ENCODE results near the gene FHAD1. TPM values are rescaled to one million over a fixed set of nuclear protein-coding genes. Genes with fewer than 3 reads are reported as not detected.

FHAD1 gene
- total RNA-seq, 4 donors from 2014 or later = 0.95 to 1.7 TPM; not detected in 2

DNA sequence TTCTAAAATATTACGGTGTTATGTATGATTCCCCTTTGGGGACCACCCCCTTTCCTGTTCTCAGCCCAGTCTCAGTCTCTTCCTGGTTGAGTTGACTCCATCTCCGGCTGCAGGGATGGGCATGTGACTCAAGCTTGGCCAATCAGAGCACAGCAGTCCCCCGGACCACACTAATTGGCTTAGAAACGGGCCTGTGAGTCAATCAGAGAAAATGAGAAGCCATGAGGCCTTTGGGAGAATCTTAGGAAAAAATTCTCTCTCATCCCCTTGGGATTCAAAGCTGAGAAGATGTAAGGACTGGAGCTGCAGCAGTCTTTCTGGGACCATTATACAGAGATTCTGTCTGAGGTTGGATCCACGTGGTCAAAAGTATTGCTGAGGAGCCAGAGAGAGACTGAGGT, 10.7 kb upstream of the FHAD1 start:
- Histone ChIP-seq H3K27ac (no peak overlapping the region), H3K4me1 (no peaks in the 10 kb centered on the region), H3K27me3 (no peaks in the 10 kb centered on the region), H3K4me3 (no peak overlapping the region), H3K9me3 (no peaks in the 10 kb centered on the region), H3K36me3 (no peaks in the 10 kb centered on the region)
- no peak for DNase-seq
- TF ChIP-seq POLR2A (IDR thresholded peaks at IDR 0.05) = no peak
- TF ChIP-seq, protein P1, sequence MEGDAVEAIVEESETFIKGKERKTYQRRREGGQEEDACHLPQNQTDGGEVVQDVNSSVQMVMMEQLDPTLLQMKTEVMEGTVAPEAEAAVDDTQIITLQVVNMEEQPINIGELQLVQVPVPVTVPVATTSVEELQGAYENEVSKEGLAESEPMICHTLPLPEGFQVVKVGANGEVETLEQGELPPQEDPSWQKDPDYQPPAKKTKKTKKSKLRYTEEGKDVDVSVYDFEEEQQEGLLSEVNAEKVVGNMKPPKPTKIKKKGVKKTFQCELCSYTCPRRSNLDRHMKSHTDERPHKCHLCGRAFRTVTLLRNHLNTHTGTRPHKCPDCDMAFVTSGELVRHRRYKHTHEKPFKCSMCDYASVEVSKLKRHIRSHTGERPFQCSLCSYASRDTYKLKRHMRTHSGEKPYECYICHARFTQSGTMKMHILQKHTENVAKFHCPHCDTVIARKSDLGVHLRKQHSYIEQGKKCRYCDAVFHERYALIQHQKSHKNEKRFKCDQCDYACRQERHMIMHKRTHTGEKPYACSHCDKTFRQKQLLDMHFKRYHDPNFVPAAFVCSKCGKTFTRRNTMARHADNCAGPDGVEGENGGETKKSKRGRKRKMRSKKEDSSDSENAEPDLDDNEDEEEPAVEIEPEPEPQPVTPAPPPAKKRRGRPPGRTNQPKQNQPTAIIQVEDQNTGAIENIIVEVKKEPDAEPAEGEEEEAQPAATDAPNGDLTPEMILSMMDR (IDR thresholded peaks at IDR 0.05) = no peak

DNA sequence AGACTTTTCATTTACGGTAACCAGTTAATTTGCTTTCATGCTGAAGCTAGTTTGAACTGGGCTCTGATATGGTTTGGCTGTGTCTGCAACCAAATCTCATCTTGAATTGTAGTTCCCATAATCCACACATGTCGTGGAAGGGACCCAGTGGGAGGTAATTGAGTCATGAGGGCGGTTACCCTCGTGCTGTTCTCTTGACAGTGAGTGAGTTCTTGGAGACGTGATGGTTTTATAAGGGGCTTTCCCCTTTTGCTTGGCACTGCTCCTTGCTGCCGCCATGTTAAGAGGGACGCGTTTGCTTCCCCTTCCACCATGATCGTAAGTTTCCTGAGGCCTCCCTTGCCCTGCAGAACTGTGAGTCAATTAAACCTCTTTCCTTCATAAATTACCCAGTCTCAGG, 10.3 kb upstream of the FHAD1 start:
- Histone ChIP-seq H3K9me3 (no peaks in the 10 kb centered on the region), H3K27me3 (no peaks in the 10 kb centered on the region), H3K4me3 (no peak overlapping the region), H3K27ac (no peak overlapping the region), H3K4me1 (no peaks in the 10 kb centered on the region), H3K36me3 (no peaks in the 10 kb centered on the region)
- TF ChIP-seq, protein P1 (IDR thresholded peaks at IDR 0.05) = no peak
- no peak for TF ChIP-seq POLR2A (IDR thresholded peaks at IDR 0.05)
- DNase-seq = no peak

DNA sequence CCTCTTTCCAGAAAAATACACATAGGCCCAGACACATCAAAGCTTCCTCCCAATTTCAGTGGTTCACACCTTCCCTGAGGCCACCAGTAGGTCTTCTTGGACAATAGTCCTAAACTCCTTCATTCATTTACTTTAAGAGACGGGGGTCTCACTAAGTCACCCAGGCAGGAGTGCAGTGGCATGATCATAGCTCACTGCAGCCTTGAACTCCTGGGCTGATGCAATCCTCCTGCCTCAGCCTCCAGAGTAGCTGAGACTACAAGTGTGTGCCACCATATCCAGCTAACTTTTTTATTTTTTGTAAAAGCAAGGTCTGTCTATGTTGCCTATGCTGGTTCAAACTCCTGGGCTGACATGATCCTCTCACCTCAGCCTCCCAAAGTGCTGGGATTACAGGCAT, 8.2 kb upstream of the FHAD1 start:
- H3K4me3 ChIP-seq = no peak overlapping the region

DNA sequence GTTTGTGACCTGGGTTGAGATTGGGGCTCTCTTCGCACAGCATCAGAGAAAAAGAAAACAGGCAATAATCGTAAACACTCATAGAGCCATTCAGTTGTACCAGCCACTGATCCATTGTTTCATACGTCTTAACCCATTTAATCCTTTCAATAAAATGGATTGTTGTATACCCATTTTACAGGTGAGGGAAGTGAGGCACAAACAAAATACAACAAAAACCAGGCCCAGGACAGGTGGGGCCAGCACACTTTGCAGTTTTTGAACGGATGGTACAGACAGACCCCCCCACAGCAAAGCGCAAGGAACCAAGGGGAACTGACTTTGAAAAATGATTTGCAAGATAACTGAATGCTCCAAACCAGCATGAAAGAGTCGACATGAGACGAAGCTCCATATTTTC, 4.3 kb upstream of the FHAD1 start:
- no peak for DNase-seq
- Histone ChIP-seq H3K36me3 (no peaks in the 10 kb centered on the region), H3K9me3 (no peaks in the 10 kb centered on the region), H3K4me1 (peaks cover 0 to 15% (median 3%) of the 10 kb centered on the region in 4 donors), H3K27ac (peak overlapping the region in 1 of 4 donors; percentile 17), H3K4me3 (no peak overlapping the region), H3K27me3 (no peaks in the 10 kb centered on the region)
- TF ChIP-seq, protein P1 (IDR thresholded peaks at IDR 0.05) = no peak
- TF ChIP-seq POLR2A (IDR thresholded peaks at IDR 0.05) = no peak

More for the DNA sequence above, 8.2 kb upstream of the FHAD1 start:
- Histone ChIP-seq H3K36me3 (no peaks in the 10 kb centered on the region), H3K27me3 (no peaks in the 10 kb centered on the region), H3K9me3 (no peaks in the 10 kb centered on the region), H3K27ac (no peak overlapping the region), H3K4me1 (no peaks in the 10 kb centered on the region)
- TF ChIP-seq POLR2A (IDR thresholded peaks at IDR 0.05) = no peak
- TF ChIP-seq, protein P1 (IDR thresholded peaks at IDR 0.05) = no peak
- no peak for DNase-seq

DNA sequence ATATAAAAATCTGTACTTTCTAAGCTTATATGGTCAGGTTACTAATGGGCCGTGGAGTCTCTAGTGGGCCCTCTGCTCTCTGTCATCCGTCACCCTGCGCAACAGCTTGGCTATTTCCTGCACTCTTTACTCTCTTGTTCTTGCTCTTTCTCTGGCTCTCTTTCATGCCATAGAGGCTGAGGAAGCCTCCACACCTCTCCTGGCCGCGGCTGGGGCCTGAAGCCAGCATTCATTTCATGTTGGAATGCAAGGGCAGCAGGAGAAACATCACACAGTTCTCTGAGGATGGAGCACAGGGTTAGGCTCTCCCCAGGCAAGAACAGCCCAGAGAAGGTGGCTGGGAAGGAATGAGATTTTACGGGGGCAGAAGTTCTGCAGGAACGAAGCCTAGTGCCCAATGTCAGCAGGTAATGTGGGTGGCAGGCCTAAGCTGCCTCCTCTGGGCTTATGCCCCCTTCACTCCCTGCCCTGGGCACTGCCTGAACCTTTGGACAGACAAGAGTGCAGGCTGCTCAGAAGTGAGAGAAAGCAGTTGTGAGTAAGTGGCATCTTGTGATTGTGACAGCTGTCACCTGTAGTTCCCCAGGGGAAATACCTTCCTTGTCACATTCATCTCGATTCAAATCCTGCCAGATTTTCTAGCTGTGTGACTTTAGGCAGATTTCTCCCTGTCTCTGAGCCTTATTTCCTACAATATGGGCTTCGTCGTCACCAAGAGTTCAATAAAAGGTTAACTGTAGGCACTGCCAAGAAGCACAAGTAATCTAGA, 3.6 kb upstream of the FHAD1 start:
- H3K27ac ChIP-seq = peak overlapping the region in 1 of 4 donors; percentile 17
- no peak for DNase-seq
- H3K9me3 ChIP-seq = no peaks in the 10 kb centered on the region
- no peak overlapping the region for H3K4me3 ChIP-seq
- no peaks in the 10 kb centered on the region for H3K36me3 ChIP-seq
- H3K27me3 ChIP-seq = no peaks in the 10 kb centered on the region
- TF ChIP-seq POLR2A (IDR thresholded peaks at IDR 0.05) = no peak
- TF ChIP-seq, protein P1 (IDR thresholded peaks at IDR 0.05) = no peak
- peaks cover 0 to 20% (median 3%) of the 10 kb centered on the region in 4 donors for H3K4me1 ChIP-seq

All from Peyer's patch (tissue), 4 donors.